Muscle layer of duodenum (tissue), 2 donors: ENCODE results near the gene SLC5A11.

ENCODE experiments used
- H3K27ac ChIP-seq: one replicate; pipeline ENCODE4 v1.7.0; 2013; ENCODE audit warnings: mild to moderate bottlenecking, low read length
- H3K27me3 ChIP-seq: one replicate; pipeline ENCODE4 v1.7.0; 2013; ENCODE audit warnings: low read depth, mild to moderate bottlenecking, control low read depth, low read length
- H3K36me3 ChIP-seq, 2 donors: one replicate each; pipeline ENCODE4 v1.7.0; 2013; ENCODE audit warnings: low read length in 2 of 2, control low read depth in 1 of 2, mild to moderate bottlenecking in 1 of 2; ENCODE audit not compliant: insufficient read depth in 2 of 2, control insufficient read depth in 1 of 2
- H3K4me1 ChIP-seq, 2 donors: one replicate each; pipeline ENCODE4 v1.7.0; 2013; ENCODE audit warnings: low read length in 2 of 2, mild to moderate bottlenecking in 2 of 2, control low read depth in 1 of 2, moderate library complexity in 1 of 2; ENCODE audit not compliant: insufficient read depth in 2 of 2, control insufficient read depth in 1 of 2
- H3K4me3 ChIP-seq, 2 donors: one replicate each; pipeline ENCODE4 v1.7.0; 2013; ENCODE audit warnings: low read length in 2 of 2, low read depth in 1 of 2, mild to moderate bottlenecking in 1 of 2
- H3K9me3 ChIP-seq, 2 donors: one replicate each; pipeline ENCODE4 v1.7.0; 2013; ENCODE audit warnings: low read length in 2 of 2, control low read depth in 1 of 2, mild to moderate bottlenecking in 1 of 2; ENCODE audit not compliant: control insufficient read depth in 1 of 2
- donor health status: healthy.

SLC5A11 gene

DNA sequence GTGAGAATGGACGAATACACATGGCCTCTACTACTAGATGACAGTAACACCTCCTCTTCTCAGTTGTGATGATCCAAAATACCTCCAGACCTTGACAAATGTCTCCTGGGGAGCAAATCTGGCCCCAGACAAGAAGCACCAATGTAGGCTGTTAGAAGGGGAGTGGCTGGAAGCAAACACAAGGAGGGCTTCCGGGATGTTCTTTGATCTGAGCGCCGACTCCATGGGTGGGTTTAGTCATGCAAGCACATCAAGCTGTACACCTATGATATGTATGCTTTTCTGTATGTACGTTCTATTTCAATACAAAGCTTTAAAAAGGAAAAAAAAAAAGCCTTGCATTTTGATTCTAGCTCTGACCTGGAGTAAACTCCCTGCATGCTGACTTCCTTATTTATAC is 108.0 kb downstream of the SLC5A11 start:
- Histone ChIP-seq H3K27ac (no peak overlapping the region), H3K27me3 (no peaks in the 10 kb centered on the region), H3K9me3 (no peaks in the 10 kb centered on the region), H3K4me1 (no peaks in the 10 kb centered on the region), H3K36me3 (peaks cover 66 to 82% of the 10 kb centered on the region in 2 donors), H3K4me3 (no peak overlapping the region)

DNA sequence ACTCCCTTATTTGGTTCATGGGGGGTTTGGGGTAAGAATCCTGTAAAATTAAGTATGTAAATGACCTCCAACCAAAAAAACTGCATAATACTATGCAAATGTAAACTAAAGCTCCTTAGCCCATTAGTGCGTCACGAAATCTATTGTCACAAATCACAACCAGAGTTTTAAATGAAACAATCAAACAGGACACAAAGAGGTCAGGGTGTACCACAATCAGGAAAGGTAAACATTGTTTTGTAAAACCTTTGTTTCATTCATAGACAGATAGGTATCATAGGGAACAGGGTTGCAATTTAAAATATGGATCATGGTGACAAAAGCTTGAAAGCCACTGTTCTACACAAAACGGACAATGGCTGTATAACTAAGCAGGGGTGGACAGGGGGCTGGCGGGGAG is 108.4 kb downstream of the SLC5A11 start:
- peaks cover 70 to 83% of the 10 kb centered on the region in 2 donors for H3K36me3 ChIP-seq
- no peak overlapping the region for H3K4me3 ChIP-seq
- no peak overlapping the region for H3K27ac ChIP-seq
- no peaks in the 10 kb centered on the region for H3K4me1 ChIP-seq
- H3K9me3 ChIP-seq: no peaks in the 10 kb centered on the region
- H3K27me3 ChIP-seq: no peaks in the 10 kb centered on the region

DNA sequence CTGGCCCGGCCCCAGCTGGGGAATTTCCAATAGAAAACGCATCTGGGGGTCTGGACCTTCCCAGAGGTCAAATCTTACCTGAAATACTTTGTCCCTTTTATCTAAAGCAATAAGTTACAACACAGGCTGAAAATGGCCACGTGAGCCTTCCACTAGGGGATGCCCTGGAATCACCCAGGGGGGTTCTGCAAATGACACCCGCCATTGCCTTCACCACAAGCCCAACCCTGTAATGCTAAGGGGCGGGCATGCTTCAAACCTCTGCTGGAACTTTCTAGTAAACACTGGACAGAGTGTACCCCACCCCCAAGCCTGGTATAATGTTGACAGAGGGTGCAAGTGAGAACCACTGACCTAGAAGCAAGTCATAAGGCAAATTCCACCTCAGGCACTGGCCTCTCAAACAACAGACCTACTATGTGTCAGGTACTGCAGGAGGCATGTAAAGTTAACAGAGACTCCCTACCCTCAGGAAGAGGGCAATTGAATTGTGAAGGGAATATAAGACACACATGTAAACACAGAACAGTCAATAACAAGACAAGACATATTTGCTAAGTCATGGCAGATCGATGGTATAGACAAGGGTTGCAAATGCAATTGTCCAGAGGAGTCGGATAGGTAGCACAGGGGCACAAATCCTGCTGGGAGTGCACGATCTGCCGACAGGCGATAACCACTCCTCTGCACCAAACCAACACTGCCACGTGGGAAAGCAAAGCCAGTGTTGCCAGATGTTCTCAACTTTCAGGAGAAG is 110.4 kb downstream of the SLC5A11 start:
- Histone ChIP-seq H3K4me1 (no peaks in the 10 kb centered on the region), H3K4me3 (no peak overlapping the region), H3K27me3 (no peaks in the 10 kb centered on the region), H3K27ac (no peak overlapping the region), H3K36me3 (peaks cover 74 to 81% of the 10 kb centered on the region in 2 donors), H3K9me3 (no peaks in the 10 kb centered on the region)

DNA sequence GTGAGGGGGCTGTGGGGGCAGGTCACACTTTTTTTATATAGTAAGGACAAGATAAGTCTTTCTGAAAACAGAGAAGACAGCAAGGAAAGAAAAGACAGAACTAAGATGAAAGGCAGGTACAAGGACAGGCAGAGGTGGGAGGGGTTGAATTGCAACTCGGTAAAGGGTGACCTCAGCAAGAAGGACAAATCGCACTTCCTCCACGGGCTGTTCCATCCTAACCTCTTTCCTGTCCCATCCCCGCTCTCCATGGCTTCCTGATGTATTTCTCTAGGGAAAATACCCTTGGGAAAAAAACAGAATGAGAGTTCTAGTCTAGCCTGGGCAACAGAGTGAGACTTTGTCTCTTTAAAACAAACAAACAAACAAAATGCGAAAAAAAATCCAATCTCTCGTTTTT is 112.1 kb downstream of the SLC5A11 start:
- H3K27me3 ChIP-seq: no peaks in the 10 kb centered on the region
- no peaks in the 10 kb centered on the region for H3K4me1 ChIP-seq
- H3K9me3 ChIP-seq: no peaks in the 10 kb centered on the region
- H3K36me3 ChIP-seq: peaks cover 59 to 82% of the 10 kb centered on the region in 2 donors
- H3K4me3 ChIP-seq: no peak overlapping the region
- no peak overlapping the region for H3K27ac ChIP-seq
